ENCODE data around the gene LAMA3.
A peak's percentile ranks its signal among the peaks of the same experiment; 100 is the strongest.

The LAMA3 gene

DNA sequence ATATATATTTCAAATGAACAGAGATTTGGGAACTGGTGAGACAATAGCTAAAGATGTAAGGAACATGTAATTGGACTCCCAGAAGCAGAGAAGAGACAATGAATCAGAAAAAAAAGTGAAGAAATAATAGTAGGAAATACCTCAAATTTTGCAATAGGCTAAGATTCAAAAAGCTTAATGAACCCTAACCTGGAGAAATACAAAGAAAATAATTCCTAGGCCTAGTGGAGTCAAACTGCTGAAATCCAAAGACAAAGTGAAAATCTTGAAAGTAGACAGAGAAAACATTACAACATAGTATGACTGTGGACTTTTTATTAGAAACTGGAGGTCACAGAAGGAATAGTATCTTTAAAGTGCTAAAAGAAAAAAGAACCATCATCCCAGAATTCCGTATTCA is 76.7 kb downstream of the LAMA3 start:
- no peak for DNase-seq (ENCODE audit: low spot score)

- no peak for DNase-seq (ENCODE audit: low spot score)
Observed at GRCh38 chr18:23772327-23773024, 83.2 kb downstream of the LAMA3 start.

- no peak for DNase-seq (ENCODE audit: low spot score)
Observed at GRCh38 chr18:23776306-23776705, 87.1 kb downstream of the LAMA3 start.

DNA sequence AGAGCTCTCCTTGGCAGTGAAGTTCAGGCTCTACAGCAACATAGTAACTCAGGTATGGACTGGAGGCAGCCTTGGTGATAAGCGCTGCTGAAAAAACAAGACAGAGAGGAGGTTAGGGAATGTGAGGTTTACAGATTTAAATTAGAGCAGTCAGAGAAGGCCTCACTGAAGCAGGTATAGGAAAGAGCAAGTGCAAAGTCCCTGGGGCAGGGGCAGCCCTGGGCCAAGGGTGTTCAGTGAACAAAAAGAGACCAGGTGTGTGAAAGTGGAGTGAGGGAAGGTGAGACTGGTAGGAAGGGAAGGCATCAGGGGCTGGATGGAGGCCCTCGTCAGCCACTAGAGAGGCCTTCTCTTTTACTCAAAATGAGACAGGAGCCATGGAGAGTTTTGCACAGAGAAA is 89.6 kb downstream of the LAMA3 start:
- DNase-seq (ENCODE audit: low spot score) = no peak

DNA sequence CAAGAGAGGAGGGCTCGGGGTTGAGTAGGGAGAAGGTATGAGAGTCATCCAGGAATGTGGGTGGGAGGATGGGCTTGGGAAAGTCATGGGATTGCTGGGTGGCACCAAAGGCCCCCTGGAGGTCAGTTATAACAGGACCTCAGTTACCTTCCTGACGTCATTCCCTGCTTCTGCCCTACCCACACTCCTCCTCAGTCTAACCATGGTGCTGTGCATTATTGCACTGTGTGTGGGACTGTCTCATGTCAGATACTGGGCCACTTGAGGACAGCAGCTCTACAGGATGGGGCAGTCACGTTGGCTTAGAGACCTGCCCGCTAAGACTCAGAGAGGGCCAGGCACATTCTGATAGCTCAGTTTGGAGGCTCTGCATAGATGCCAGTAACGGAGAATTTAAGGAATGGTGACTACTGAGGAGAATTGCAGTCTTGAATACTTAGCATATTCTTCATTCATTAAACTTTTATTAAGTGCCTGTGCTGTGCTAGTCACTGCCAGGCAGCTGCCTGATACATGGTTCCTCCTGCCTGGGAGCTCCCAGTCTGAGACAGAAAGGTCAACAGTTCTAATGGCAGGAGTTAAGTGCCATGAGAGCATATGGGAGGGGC is 90.5 kb downstream of the LAMA3 start:
- no peak for DNase-seq (ENCODE audit: low spot score)

DNA sequence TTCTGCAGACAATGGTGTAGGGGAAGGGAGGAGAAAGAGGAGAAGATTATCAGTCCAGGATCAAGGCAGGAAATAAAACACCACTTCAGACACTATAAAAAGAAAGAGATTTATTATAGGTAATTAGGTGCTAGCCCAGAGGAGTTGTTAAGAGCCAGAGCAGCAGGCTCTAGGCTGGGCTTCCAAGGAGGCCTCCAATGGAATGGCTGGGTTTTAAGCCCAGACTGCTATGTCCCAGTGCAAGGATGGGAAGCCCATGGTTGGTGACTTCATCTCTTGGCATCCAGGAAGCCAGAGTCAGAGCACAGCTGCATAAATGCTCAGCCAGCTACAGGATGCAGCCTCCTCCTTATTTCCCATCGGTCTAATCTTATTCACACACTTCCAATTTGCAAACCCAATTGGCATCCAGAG is 95.6 kb downstream of the LAMA3 start:
- no peak for DNase-seq (ENCODE audit: low spot score)

GRCh38 chr18:23793051-23793450 is 103.8 kb downstream of the LAMA3 start:
- no peak for DNase-seq (ENCODE audit: low spot score)

- no peak for DNase-seq (ENCODE audit: low spot score)
Observed at GRCh38 chr18:23793985-23794867, 105.0 kb downstream of the LAMA3 start.

DNA sequence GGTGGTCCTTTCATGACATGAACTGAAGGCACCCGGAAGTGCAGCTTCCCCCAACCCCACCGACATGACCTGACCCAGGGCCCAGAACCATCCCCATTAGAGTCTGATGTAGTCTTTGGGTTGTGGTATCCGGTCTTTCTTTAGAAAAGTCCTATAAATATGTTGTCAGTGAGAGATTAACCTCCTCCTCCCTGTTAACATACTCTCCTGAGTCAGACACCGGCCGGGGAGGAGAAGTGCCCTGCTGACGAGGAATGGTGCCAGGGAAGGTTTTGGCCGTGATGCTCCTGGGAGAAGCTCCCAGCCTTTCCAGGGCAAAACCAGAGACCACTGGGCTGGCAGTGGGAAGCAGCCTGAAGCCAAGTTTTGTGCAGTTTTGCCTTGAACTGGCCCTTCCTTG is 109.0 kb downstream of the LAMA3 start:
- DNase-seq (ENCODE audit: low spot score) = no peak

DNA sequence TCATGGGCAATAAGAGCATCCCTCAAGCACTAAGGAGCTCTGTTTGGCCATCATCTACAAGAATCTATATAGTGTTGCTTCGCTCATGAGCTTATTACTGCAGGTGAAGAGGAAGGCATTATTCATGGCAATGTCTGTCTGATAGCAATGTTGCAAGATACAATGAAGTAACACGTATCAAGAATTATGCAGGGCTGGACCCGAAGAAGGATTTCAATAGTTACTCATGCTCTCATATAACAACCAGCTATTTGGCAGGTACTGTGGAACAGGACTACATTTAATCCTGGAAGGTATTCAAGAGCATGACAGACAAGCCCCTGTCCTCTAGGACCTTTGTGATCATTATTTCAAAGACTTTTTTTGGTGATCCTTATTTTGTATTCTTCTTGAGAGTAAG is 109.6 kb downstream of the LAMA3 start:
- DNase-seq (ENCODE audit: low spot score) = no peak

GRCh38 chr18:23799540-23799939 is 110.3 kb downstream of the LAMA3 start:
- no peak for DNase-seq (ENCODE audit: low spot score)

DNA sequence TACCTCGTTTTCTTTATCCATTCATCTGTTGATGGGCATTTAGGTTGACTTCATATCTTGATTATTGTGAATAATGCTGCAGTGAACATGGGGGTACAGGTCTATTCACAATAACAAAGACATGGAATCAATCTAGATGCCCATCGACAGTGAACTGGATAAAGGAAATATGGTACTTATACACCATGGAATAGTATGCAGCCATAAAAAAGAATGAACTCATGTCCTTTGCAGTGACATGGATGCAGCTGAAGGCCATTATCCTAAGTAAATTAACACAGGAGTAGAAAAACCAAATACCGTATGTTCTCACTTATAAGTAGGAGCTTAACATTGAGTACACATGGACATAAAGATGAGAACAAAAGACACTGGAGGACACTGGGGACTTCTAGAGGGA is 111.6 kb downstream of the LAMA3 start:
- DNase-seq (ENCODE audit: low spot score) = no peak

DNA sequence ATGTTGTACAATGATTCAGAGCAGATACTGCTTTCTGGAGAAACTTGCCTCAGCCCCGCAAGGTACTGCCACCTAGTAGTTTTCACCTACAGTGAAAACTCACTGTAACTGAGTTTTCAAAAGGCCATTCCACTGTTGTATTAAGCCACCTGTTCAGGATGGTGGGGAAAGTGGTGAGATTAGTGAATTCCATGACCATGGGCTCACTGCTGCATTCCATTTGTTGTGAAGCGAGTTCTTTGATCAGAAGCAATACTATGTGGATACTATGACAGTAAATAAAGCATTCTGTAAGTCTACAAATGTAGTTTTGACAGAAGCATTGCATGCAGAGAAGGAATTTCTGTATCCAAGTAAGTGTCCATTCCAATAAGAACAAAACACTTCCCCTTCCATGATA is 113.6 kb downstream of the LAMA3 start:
- DNase-seq (ENCODE audit: low spot score) = no peak

DNA sequence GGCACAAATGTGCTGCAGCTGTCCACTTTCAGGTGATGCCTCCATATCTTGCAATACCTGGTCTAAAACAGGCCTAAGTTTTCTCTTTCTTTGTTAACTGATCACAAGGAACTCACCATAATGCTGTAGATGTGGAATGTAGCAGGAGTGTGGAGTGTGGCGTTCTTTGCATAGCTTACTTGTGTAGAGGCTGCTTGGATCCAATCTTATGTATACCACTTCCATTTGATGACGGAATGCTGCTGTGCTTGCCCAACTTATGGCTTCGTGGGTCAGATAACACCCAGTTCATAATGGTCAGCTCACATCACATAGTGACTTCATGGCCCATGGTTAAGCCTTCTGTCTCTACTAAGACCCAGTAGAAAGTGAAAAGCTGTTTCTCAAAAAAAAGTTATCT is 114.5 kb downstream of the LAMA3 start:
- DNase-seq (ENCODE audit: low spot score) = no peak

GRCh38 chr18:23805898-23806297 is 116.6 kb downstream of the LAMA3 start:
- DNase-seq (ENCODE audit: low spot score) = no peak

- DNase-seq (ENCODE audit: low spot score) = no peak
Observed at GRCh38 chr18:23809415-23809814, 120.2 kb downstream of the LAMA3 start.

DNA sequence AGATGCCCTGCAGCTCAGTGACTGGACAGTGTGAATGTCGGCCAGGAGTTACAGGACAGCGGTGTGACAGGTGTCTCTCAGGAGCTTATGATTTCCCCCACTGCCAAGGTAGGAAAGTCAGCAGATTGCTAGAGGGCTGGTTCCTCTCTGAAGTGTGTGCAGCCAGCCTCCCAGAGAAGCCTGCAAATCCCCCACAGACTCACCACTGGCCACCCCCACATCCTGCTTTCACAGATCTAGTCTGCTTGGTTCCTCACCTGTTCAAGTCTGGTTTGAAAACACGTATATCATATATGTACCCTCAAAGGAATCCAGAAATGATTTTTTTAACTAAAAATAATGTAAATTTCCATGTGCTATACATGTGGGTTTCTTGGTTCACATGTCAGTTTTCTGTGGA is 121.1 kb downstream of the LAMA3 start:
- DNase-seq (ENCODE audit: low spot score) = peak; percentile 15

- DNase-seq (ENCODE audit: low spot score) = no peak
Observed at GRCh38 chr18:23811176-23811575, 121.9 kb downstream of the LAMA3 start.

GRCh38 chr18:23812546-23813440 is 123.5 kb downstream of the LAMA3 start:
- no peak for DNase-seq (ENCODE audit: low spot score)

DNA sequence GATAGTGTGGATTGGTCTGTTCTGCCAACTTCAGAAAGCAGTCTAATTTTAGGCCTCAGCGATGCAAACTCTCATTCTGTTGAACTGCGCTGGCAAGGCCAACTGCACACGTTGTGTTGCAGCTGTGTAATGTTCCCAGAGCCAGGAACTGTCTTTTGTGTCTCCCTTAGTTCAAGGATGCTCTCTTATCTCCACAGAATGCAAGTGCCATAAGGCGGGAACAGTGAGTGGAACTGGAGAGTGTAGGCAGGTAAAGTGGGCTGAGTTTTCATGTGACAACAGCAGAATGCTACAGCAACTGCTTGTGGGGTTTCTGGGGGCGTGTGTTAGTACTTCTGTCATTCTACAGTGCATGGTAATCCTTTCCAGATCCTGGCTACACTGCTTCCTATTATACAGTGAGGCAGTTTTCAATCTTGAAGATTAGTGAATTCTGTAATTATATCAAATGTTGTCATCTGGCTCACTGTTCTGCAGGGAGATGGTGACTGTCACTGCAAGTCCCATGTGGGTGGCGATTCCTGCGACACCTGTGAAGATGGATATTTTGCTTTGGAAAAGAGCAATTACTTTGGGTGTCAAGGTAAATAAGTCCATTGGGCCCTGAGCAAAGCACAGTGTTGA is 125.8 kb downstream of the LAMA3 start:
- DNase-seq (ENCODE audit: low spot score) = no peak

GRCh38 chr18:23816021-23816420 is 126.8 kb downstream of the LAMA3 start:
- DNase-seq (ENCODE audit: low spot score) = no peak

DNA sequence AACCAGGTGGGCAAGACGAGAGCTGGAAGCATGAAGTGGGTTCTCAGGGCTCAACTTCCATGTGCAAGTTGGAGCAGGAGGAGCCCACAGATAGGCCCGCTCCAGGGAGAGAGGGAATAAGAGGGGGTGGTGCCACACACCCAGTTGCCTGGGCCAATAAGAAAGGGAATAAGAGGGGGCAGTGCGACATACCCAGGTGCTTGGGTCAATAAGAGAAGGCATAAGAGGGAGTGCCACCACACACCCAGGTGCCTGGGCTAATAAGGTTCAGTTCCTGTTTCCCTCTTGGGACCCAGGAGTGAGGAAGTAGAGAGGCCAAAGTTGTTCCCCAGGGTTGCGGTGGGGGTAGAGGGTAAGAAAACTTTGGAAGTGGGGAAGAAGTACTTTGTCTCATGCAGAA is 127.5 kb downstream of the LAMA3 start:
- no peak for DNase-seq (ENCODE audit: low spot score)

Measured in CD4-positive, alpha-beta T cell treated with Interleukin-6 at 100 ng/mL for 8 hours (primary cell).